ENCODE results near the gene SRP9.
"Not testable (repeated sequence)": the region's sequence is repeated elsewhere in the genome, so short reads cannot be mapped to it uniquely, and the experiment has no call there.

SRP9 gene

DNA sequence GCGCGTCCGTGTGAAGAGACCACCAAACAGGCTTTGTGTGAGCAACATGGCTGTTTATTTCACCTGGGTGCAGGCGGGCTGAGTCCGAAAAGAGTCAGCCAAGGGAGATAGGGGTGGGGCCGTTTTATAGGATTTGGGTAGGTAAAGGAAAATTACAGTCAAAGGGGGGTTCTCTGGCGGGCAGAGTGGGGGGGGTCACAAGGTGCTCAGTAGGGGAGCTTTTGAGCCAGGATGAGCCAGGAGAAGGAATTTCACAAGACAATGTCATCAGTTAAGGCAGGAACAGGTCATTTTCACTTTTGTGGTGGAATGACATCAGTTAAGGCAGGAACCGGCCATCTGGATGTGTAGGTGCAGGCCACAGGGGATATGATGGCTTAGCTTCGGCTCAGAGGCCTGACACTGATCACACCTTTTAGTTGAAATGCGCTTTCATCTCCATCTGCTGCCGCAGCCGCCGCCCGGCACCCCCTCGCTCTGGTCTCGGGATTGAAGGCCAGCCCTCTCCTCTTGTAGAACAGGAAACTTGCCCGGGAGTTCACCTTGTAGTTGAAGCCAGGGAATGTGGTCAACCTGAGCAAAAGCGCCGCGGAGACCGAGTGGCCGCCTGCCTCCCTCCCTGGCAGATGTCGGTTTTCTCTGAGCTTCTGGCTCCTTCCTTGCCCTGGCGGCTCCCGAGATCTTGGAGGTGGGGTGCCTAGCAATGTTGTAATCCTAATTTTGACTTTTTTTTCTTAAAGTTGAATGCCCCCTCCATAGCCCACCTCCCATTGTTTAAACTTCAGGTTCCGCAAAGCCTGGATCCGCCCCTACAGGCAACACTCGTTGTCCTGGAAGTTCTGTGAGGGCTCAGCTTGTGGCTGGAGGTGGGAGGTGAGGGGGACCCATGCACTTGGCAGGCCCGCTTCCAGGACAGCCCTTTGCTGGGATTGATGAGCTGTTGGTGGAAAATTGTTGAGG is 33.2 kb downstream of the SRP9 start:
- not testable (repeated sequence) for H3K9me3 ChIP-seq (ENCODE audit: control insufficient read depth, insufficient read depth, low read length); H3K36me3 ChIP-seq (ENCODE audit: control insufficient read depth, insufficient read depth, low read length); H3K27me3 ChIP-seq (ENCODE audit: control insufficient read depth, insufficient read depth, low read length)
- peak overlapping the region; percentile 80 for H3K27ac ChIP-seq (ENCODE audit: low read depth, low read length)
- peak overlapping the region; percentile 90 for H3K4me3 ChIP-seq (ENCODE audit: low read depth, low read length)
- peaks cover 22% of the 10 kb centered on the region for H3K4me1 ChIP-seq (ENCODE audit: control insufficient read depth, insufficient read depth, low read length)
- H3K9ac ChIP-seq (ENCODE audit: low read depth, low read length): peak overlapping the region; percentile 73

DNA sequence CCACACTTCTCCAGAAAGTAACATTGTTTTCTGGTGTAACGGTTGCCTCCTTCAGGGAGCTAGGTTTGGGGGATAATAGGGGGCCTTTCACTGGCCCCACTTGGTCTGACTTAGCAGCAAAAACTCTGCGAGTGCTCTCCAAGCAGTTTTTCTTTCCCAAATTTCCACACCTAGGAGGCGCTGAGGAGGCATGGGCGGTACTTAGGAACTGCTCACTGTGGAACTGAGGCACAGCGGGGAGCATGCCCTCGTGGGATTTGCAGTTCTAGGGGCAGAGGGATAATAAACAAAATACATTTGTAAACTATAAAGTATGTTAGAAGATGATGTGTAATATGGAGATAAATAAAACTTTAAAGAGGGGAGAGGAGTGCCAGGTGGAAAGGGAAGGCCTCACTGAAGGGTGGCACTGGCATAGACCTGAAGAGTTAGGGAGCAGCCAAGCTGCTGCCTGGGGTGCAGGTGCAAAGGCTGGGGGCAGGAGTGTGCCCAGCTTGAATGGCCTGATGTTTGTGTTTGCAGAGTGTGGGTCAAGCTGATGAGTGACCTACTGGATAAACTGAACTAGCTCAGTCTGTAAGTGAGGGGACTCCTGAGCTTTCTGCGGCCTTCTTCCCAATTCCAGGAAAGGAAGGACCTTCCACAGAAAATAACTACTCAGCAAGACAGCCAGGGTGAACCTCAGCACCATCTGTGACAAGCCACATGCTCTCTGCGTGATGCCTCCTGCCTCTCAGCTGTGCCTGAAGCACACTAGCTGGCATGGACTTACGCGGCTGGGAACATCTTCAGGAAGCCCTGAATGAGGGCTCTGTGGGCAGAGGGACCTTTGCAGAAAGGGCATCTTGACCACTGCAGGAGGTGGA is 34.2 kb downstream of the SRP9 start:
- H3K4me1 ChIP-seq (ENCODE audit: control insufficient read depth, insufficient read depth, low read length): peaks cover 28% of the 10 kb centered on the region
- H3K9me3 ChIP-seq (ENCODE audit: control insufficient read depth, insufficient read depth, low read length): no peaks in the 10 kb centered on the region
- H3K27me3 ChIP-seq (ENCODE audit: control insufficient read depth, insufficient read depth, low read length): no peaks in the 10 kb centered on the region
- H3K36me3 ChIP-seq (ENCODE audit: control insufficient read depth, insufficient read depth, low read length): no peaks in the 10 kb centered on the region; the same call in 1 of the 2 replicates
- peak overlapping the region; percentile 80 for H3K27ac ChIP-seq (ENCODE audit: low read depth, low read length)
- peak overlapping the region; percentile 90 for H3K4me3 ChIP-seq (ENCODE audit: low read depth, low read length)
- no peak overlapping the region for H3K9ac ChIP-seq (ENCODE audit: low read depth, low read length)

DNA sequence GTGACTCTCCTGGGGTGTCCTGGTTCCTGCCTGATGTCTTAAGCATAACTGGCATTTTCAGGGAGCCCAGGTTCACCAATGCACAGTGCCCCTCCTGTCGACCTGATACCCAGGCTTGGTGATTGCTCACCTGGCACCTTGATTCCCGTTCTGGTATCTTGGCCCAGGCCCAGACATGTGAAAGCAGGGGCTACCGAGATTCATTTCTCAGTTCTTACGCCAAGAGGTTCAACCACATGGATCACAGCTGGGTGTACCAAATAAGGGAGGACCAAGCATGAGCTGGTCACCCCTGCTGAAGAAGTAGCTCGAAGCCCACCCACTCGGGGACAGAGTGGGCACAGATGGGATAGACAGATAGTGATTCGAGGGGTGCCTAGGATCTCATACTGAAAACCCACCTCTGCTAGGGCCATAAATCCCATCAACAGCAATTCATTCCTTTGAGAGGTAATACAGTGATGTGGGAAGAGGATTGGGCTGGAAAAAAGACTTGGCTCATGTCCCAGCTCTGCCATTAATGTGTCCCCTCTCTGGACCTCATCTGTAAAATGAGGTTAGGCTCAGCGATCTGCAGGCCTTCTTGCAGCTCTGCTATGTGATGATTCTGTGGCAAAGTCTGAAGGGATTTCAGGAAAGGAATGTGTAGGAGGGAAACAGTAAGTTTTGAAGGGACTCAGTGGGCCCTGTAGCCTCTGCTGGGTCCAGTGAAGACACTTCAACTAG is 35.0 kb downstream of the SRP9 start:
- no peaks in the 10 kb centered on the region for H3K9me3 ChIP-seq (ENCODE audit: control insufficient read depth, insufficient read depth, low read length)
- H3K9ac ChIP-seq (ENCODE audit: low read depth, low read length): no peak overlapping the region
- H3K27me3 ChIP-seq (ENCODE audit: control insufficient read depth, insufficient read depth, low read length): no peaks in the 10 kb centered on the region
- no peak overlapping the region for H3K4me3 ChIP-seq (ENCODE audit: low read depth, low read length)
- no peaks in the 10 kb centered on the region; the same call in 1 of the 2 replicates for H3K36me3 ChIP-seq (ENCODE audit: control insufficient read depth, insufficient read depth, low read length)
- H3K27ac ChIP-seq (ENCODE audit: low read depth, low read length): no peak overlapping the region
- H3K4me1 ChIP-seq (ENCODE audit: control insufficient read depth, insufficient read depth, low read length): peaks cover 36% of the 10 kb centered on the region

DNA sequence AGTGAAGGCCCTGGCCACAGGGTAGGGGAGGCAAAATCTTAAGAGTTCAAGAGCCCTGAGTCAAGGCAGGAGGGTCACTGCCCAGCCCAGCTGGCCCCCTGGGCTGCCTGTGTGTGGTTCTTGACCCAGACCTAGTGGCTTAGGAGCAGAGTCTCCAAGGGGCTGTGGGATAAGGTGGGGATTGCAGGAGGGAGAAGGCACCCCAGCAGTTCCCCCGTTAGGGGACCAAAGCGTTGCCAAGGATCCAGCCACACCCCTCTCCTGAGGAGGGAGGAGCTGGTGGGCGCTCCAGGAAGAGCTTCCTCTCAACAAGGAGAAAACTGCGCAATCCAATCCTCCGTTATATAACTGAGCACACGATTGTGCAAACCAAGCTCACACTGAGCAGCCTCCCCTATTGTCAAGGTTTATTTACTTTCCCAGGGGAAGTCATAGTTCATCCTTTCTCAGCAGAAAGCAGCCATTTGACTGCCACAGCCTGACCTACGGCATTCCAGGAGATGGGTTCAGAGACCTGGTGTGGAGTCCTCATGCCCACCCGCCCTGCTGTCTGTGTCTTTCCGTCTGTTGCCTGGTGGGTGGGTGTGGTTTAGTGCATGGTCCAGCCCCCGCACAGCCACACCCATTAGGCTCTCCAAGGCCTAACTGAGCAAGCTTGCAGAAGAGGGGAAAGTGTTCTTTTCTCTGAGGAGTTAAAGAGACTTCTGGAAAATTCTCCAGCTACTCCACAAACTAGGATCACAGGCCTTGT is 35.8 kb downstream of the SRP9 start:
- Histone ChIP-seq H3K27ac (ENCODE audit: low read depth, low read length) (no peak overlapping the region), H3K27me3 (ENCODE audit: control insufficient read depth, insufficient read depth, low read length) (no peaks in the 10 kb centered on the region), H3K9me3 (ENCODE audit: control insufficient read depth, insufficient read depth, low read length) (no peaks in the 10 kb centered on the region), H3K9ac (ENCODE audit: low read depth, low read length) (no peak overlapping the region), H3K4me3 (ENCODE audit: low read depth, low read length) (no peak overlapping the region), H3K4me1 (ENCODE audit: control insufficient read depth, insufficient read depth, low read length) (peaks cover 43% of the 10 kb centered on the region), H3K36me3 (ENCODE audit: control insufficient read depth, insufficient read depth, low read length) (no peaks in the 10 kb centered on the region; the same call in 1 of the 2 replicates)

DNA sequence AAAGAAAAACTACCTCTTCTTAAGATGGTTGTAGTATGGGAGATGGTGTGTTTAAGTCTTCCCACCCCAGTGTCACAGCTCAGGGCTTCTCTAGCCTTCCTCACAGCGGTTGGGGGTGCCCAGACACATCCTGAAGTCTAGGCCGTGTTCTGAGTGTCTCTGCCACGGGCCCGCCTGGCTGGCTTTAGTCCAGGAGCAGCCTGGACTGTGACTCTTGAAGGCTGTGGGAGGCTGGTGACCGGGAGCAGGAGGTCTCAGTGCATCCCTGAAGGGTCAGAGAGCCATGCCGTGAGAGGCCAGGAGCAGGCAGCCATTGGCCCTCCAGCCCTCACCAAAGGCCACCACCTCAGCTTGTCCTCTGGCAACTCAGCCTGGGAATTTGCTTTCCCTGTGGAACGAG is 36.8 kb downstream of the SRP9 start:
- H3K4me3 ChIP-seq (ENCODE audit: low read depth, low read length): no peak overlapping the region
- H3K27ac ChIP-seq (ENCODE audit: low read depth, low read length): no peak overlapping the region
- H3K4me1 ChIP-seq (ENCODE audit: control insufficient read depth, insufficient read depth, low read length): peaks cover 45% of the 10 kb centered on the region
- no peaks in the 10 kb centered on the region; the same call in 1 of the 2 replicates for H3K36me3 ChIP-seq (ENCODE audit: control insufficient read depth, insufficient read depth, low read length)
- H3K27me3 ChIP-seq (ENCODE audit: control insufficient read depth, insufficient read depth, low read length): no peaks in the 10 kb centered on the region
- no peak overlapping the region for H3K9ac ChIP-seq (ENCODE audit: low read depth, low read length)
- no peaks in the 10 kb centered on the region for H3K9me3 ChIP-seq (ENCODE audit: control insufficient read depth, insufficient read depth, low read length)

DNA sequence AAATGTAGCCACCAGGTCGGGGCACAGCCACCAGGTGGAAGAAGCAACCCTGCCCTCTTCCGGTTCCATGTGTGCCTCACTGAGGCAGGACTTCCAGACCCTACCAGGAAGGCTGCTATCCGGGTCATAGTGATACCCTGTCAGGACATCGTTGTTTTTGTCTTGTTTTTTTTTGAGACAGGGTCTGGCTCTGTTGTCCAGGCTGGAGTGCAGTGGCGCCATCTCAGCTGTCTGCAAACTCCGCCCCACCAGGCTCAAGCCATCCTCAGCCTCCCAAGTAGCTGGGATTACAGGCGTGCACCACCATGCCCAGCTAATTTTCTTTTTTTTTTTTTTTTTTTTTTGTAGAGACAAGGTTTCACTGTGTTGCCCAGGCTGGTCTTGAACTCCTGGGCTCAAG is 37.5 kb downstream of the SRP9 start:
- H3K36me3 ChIP-seq (ENCODE audit: control insufficient read depth, insufficient read depth, low read length); H3K4me3 ChIP-seq (ENCODE audit: low read depth, low read length); H3K27ac ChIP-seq (ENCODE audit: low read depth, low read length); H3K9ac ChIP-seq (ENCODE audit: low read depth, low read length); H3K9me3 ChIP-seq (ENCODE audit: control insufficient read depth, insufficient read depth, low read length); H3K27me3 ChIP-seq (ENCODE audit: control insufficient read depth, insufficient read depth, low read length): not testable (repeated sequence)
- H3K4me1 ChIP-seq (ENCODE audit: control insufficient read depth, insufficient read depth, low read length): peaks cover 45% of the 10 kb centered on the region

DNA sequence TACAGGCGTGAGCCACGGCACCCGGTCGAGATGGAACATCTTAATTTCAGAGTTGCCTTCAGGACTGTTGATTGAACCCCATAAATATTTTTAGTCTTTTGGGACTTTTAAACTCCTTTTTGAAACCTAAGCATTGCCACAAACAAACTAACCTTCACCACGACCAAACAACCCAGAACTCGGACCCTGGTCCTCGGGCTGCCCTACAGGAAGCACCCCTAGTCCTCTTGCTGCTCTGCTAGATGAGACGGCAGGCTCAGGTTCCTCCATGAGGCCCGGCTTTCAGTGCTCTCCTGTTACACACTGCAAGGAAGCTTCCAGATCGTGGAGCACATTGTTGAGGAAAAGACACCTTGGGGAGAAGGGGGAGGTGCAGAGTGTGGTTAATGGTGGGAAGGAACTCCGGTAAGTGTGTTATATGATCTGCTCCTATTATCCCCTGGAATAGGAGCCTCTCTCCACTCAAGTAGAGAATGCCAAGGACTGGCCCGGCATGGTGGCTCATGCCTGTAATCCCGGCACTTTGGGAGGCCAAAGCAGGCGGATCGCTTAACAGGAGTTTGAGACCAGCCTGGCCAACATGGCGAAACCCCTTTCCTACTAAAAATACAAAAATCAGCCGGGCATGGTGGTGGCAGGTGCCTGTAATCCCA is 38.0 kb downstream of the SRP9 start:
- no peaks in the 10 kb centered on the region for H3K27me3 ChIP-seq (ENCODE audit: control insufficient read depth, insufficient read depth, low read length)
- H3K9me3 ChIP-seq (ENCODE audit: control insufficient read depth, insufficient read depth, low read length): no peaks in the 10 kb centered on the region
- H3K4me3 ChIP-seq (ENCODE audit: low read depth, low read length): no peak overlapping the region
- H3K36me3 ChIP-seq (ENCODE audit: control insufficient read depth, insufficient read depth, low read length): no peaks in the 10 kb centered on the region; the same call in 1 of the 2 replicates
- no peak overlapping the region for H3K9ac ChIP-seq (ENCODE audit: low read depth, low read length)
- peaks cover 45% of the 10 kb centered on the region for H3K4me1 ChIP-seq (ENCODE audit: control insufficient read depth, insufficient read depth, low read length)
- H3K27ac ChIP-seq (ENCODE audit: low read depth, low read length): no peak overlapping the region

DNA sequence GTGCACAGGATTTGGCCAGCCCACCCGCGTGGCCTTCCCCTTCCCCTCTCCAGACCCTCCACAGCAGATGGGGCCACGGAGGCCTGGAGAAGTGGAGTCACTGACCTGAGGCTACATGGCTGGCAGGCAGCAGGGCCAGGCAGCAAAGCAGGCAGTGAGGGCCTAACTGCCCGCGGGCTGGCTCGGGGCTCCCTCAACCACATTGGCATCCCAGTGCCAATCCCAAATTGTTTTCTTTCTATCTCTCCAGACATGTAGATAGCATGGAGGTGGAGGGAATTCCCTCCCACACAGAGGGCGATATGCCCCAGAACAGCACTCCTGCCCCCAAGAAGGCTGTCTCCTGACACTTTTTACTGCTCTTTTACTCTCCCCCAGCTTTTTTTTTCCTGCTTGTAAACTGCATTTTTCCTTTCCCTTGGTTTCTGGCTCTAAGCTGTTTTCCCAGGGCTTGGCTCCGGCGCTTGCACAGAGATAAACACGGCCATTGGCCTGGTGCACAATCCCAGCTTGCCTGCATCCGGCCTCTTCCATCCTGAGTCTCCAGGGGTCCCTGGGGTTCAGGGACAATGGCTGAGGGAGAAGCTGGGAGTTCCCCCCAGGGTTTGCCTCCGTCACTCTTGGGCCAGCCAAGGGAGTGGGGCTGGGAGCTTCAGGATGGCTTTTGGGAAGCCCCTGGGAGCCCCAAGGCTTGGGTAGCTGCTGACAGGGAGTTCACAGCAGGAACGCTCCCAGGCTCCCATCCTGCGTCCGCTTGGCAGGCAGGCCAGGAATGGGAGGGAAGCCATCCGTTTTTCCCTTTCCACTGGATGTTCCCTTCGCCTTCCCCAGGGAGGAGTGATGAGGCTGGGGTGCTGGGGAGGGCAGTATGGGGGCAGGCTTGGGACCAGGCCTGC is 39.3 kb downstream of the SRP9 start:
- Histone ChIP-seq H3K4me3 (ENCODE audit: low read depth, low read length) (no peak overlapping the region), H3K9ac (ENCODE audit: low read depth, low read length) (peak overlapping the region; percentile 21), H3K9me3 (ENCODE audit: control insufficient read depth, insufficient read depth, low read length) (no peaks in the 10 kb centered on the region), H3K36me3 (ENCODE audit: control insufficient read depth, insufficient read depth, low read length) (no peaks in the 10 kb centered on the region; the same call in 1 of the 2 replicates), H3K27ac (ENCODE audit: low read depth, low read length) (peak overlapping the region; percentile 36), H3K4me1 (ENCODE audit: control insufficient read depth, insufficient read depth, low read length) (peaks cover 38% of the 10 kb centered on the region), H3K27me3 (ENCODE audit: control insufficient read depth, insufficient read depth, low read length) (no peaks in the 10 kb centered on the region)

DNA sequence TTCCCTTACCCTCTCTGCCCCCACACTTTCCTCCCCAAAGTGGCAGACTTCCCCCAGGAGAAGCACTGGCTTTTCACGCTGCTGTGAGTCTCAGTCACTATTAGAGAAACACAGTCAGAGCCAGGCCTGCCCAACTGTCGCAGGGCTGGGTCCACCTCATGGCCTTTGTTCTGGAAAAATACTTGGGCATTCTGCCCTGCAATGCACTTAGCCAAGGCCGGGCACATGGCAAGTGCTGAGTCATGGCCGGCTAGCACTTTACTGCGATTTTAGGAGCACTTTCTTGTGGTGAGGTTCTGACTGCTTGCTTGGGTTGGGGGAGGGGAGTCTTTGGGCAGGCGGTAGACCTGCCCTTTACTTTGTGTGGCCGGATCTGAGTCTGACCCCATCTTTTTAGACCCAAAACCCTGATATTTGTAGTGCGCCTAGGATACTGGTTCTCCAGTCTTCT is 40.0 kb downstream of the SRP9 start:
- peak overlapping the region; percentile 21 for H3K9ac ChIP-seq (ENCODE audit: low read depth, low read length)

More for the DNA sequence above, 40.0 kb downstream of the SRP9 start:
- peak overlapping the region; percentile 36 for H3K27ac ChIP-seq (ENCODE audit: low read depth, low read length)
- H3K4me1 ChIP-seq (ENCODE audit: control insufficient read depth, insufficient read depth, low read length): peaks cover 34% of the 10 kb centered on the region
- no peaks in the 10 kb centered on the region for H3K9me3 ChIP-seq (ENCODE audit: control insufficient read depth, insufficient read depth, low read length)
- H3K27me3 ChIP-seq (ENCODE audit: control insufficient read depth, insufficient read depth, low read length): no peaks in the 10 kb centered on the region
- no peak overlapping the region for H3K4me3 ChIP-seq (ENCODE audit: low read depth, low read length)
- H3K36me3 ChIP-seq (ENCODE audit: control insufficient read depth, insufficient read depth, low read length): peaks cover 3% of the 10 kb centered on the region; the same call in 1 of the 2 replicates
